Stimulated activated naive CD8-positive, alpha-beta T cell treated with anti-CD3 and anti-CD28 coated beads, Interleukin-15, amount 100 ng/mL, for 72 hours (primary cell): ENCODE data around the gene CPT2.

ENCODE experiments used
- ATAC-seq: fragments of 150-1000 bp; cut with Tn5 transposase; 2 replicates; pipeline ENCODE4 v1.10.0; 2021; ENCODE audit warnings: mild to moderate bottlenecking, moderate library complexity
- DNase-seq, 2 donors: peaks; one replicate each; pipeline ENCODE4 v3.0.0; 2021 to 2022
- H3K27ac Mint-ChIP-seq, 2 donors: one replicate each; pipeline ENCODE4 v1.8.0; 2022; ENCODE audit warnings: mild to moderate bottlenecking in 2 of 2, mixed read lengths in 2 of 2, moderate library complexity in 2 of 2
- H3K27me3 Mint-ChIP-seq: one replicate; pipeline ENCODE4 v1.8.0; 2022; ENCODE audit warnings: mixed read lengths
- H3K4me1 Mint-ChIP-seq: one replicate; pipeline ENCODE4 v1.8.0; 2022; ENCODE audit warnings: mild to moderate bottlenecking, mixed read lengths
- H3K4me3 Mint-ChIP-seq, 2 donors: one replicate each; pipeline ENCODE4 v1.8.0; 2022; ENCODE audit warnings: mild to moderate bottlenecking in 2 of 2, mixed read lengths in 2 of 2, moderate library complexity in 1 of 2
- H3K9me3 Mint-ChIP-seq, 2 donors: one replicate each; pipeline ENCODE4 v1.8.0; 2022; ENCODE audit warnings: mixed read lengths in 2 of 2

The CPT2 gene

DNA sequence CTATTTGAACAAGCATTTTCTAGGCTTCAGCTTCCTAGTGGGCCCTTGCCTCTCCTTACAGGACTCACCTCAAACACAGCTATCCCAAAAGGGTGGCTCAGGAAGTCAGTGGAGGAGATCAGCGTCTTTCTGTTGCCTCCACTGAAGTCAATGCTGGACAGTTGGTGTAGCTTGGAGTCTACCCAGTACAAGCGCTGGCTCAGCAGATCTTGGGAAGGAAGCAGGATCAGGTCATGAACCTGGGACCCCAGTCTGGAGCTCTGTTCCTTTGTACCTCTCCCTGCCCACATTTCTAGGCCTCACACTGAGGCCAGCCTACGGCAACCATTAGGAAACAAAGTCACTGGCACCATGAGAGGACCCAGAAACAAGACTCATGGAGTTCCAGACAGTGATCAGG is 65.4 kb downstream of the CPT2 start:
- Mint-ChIP-seq H3K4me3 (no peak overlapping the region), H3K27ac (no peak overlapping the region), H3K9me3 (no peaks in the 10 kb centered on the region), H3K27me3 (no peaks in the 10 kb centered on the region), H3K4me1 (no peaks in the 10 kb centered on the region)
- no peak for DNase-seq
- no peak for ATAC-seq
